ENCODE results near the gene MYOZ3.

The MYOZ3 gene

GRCh38 chr5:150661086-150661485, at the start of gene MYOZ3:
MYOZ3 (plus strand) TSS chr5:150661251; CDS start chr5:150662942, 1,691 bp downstream.
- no peak within 1 kb of the TSS for H3K27ac ChIP-seq
- no peak within 1 kb of the TSS for H3K4me3 ChIP-seq

- H3K27ac ChIP-seq: no peak overlapping the region
- no peak overlapping the region for H3K4me3 ChIP-seq
These were observed 48.6 kb upstream of the MYOZ3 start for GRCh38 chr5:150612405-150612804.

DNA sequence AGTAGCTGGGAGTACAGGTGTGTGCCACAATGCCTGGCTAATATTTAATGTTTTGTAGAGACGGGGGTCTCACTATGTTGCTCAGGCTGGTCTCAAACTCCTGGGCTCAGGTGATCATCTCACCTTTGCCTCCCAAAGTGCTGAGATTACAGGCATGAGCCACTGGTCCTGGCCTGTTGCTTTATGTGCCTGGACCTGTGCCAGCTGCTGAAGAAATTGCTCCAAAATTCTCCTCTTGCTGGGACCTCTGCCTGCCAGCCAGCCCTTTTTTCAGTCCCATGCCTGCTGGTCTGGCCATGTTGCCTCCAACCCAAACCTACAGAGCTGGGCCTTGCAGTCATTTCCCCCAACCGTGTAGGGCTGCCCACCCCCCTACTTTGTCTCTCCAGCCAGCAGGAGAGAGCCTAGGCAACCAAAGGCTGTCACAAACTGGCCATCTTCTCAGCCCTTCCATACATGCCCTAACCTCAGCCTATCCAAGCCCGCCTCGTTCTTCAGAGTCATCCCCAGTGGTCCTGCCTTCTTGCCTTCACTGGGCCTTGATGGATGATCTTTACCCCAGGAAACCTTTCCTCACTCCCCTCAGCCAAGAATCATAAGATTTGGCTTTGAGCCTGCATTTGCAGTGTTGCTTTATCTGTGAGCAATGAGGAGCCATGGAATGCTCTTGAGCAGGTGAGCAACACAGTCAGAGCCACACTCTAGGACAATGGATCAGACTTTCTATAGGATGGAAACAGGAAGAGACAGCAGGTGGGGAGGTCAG, 48.0 kb upstream of the MYOZ3 start:
- H3K27ac ChIP-seq: peak overlapping the region in 2 of 21 experiments; percentile 25 to 28
- no peak overlapping the region for H3K4me3 ChIP-seq

- H3K27ac ChIP-seq: peak overlapping the region in 4 of 21 experiments; percentile 18 to 60 (median 32)
- no peak overlapping the region for H3K4me3 ChIP-seq
These were observed 46.9 kb upstream of the MYOZ3 start for GRCh38 chr5:150613991-150614660.

DNA sequence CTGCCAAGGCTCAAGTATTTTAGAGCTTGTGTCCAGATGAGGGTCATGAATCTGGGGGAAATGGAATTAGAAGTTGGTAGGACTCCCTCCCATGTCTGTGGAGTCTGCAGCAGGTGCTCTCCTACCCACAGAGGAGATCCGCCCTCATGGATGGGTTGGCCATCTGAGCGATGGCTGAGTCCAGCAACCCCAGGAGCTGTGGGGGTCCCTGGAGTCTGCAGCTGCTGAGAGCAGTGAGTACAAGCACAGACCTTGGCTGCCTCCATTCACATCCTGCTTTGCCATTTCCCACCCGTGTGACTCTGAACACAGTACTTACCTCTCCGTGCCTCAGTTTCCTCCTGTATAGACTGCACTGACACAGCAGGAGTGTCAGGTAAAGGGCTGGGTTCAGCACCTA, 46.4 kb upstream of the MYOZ3 start:
- Histone ChIP-seq H3K4me3 (no peak overlapping the region), H3K27ac (peak overlapping the region in 4 of 21 experiments; percentile 18 to 71 (median 46))

GRCh38 chr5:150615141-150615699, 45.8 kb upstream of the MYOZ3 start:
- peak overlapping the region in 15 of 21 experiments; percentile 0 to 72 (median 49) for H3K27ac ChIP-seq
- no peak overlapping the region for H3K4me3 ChIP-seq

- no peak overlapping the region for H3K4me3 ChIP-seq
- peak overlapping the region in 11 of 21 experiments; percentile 0 to 72 (median 48) for H3K27ac ChIP-seq
These were observed 45.0 kb upstream of the MYOZ3 start for GRCh38 chr5:150616024-150616470.

GRCh38 chr5:150616506-150616905, 44.5 kb upstream of the MYOZ3 start:
- Histone ChIP-seq H3K27ac (peak overlapping the region in 6 of 21 experiments; percentile 3 to 72 (median 28)), H3K4me3 (no peak overlapping the region)

GRCh38 chr5:150618163-150618562, 42.9 kb upstream of the MYOZ3 start:
- Histone ChIP-seq H3K27ac (peak overlapping the region in 10 of 21 experiments; percentile 1 to 69 (median 32)), H3K4me3 (no peak overlapping the region)

DNA sequence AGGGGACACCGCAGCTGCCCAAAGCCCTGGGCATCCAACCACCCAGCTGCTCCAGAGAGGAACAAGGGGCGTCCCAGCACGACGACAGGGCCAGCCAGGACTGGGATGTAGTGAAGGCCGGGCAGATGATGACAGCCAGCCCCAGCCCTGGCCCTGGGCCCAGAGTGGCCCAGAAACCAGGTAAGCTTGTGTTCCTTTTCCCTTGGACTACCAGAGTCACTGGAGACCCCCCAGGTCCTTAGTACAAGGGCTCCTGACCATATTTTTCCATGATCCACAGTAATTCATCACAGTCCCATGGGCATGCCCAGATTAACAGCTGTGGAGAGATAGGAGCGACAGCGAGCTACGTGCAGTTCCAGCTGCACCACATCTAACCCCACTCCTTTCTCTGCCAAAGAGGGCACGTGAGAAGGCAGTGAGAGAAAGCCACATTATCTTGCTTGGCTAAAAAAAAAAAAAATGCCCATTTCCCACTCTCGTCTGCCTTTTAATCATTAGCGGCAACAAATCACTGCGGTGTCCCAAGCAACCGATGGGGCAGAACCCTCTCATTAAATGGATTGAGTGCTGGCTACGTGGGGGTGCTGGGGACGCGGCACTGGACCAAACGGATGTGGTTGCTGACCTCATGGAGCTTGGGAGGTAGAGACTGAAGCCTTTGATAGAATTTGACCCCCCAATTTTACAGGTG, 42.3 kb upstream of the MYOZ3 start:
- no peak overlapping the region for H3K4me3 ChIP-seq
- H3K27ac ChIP-seq: peak overlapping the region in 11 of 21 experiments; percentile 7 to 69 (median 32)

- peak overlapping the region in 11 of 21 experiments; percentile 10 to 69 (median 46) for H3K27ac ChIP-seq
- no peak overlapping the region for H3K4me3 ChIP-seq
These were observed 41.5 kb upstream of the MYOZ3 start for GRCh38 chr5:150619359-150620230.

- H3K27ac ChIP-seq: peak overlapping the region in 3 of 21 experiments; percentile 16 to 49 (median 47)
- H3K4me3 ChIP-seq: no peak overlapping the region
These were observed 39.8 kb upstream of the MYOZ3 start for GRCh38 chr5:150621301-150621700.

DNA sequence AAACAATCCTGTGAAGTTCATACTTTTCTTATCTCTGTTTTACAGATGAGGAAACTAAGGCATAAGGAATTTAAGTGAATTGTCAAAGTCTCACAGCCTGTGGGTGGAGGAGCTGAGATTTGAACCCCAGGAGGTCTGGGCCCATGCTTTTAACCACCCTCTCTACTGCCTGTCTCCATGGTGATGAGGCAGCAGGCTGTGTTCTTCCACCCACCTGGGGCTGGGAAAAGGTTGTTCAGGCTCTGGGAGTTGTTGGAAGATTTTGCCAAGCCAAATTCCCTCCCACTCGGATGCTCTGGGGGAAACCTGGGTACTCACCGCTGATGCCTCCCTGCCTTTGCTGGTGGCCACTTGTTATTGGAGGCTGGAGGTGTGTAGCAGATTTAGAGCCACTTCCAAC, 38.9 kb upstream of the MYOZ3 start:
- peak overlapping the region in 4 of 21 experiments; percentile 8 to 47 (median 30) for H3K27ac ChIP-seq
- H3K4me3 ChIP-seq: no peak overlapping the region

GRCh38 chr5:150623152-150623877, 37.7 kb upstream of the MYOZ3 start:
- H3K27ac ChIP-seq: peak overlapping the region in 10 of 21 experiments; percentile 15 to 93 (median 75)
- H3K4me3 ChIP-seq: peak overlapping the region in 1 of 7 experiments; percentile 58

GRCh38 chr5:150623878-150624216, 37.2 kb upstream of the MYOZ3 start:
- peak overlapping the region in 2 of 7 experiments; percentile 56 to 58 for H3K4me3 ChIP-seq

DNA sequence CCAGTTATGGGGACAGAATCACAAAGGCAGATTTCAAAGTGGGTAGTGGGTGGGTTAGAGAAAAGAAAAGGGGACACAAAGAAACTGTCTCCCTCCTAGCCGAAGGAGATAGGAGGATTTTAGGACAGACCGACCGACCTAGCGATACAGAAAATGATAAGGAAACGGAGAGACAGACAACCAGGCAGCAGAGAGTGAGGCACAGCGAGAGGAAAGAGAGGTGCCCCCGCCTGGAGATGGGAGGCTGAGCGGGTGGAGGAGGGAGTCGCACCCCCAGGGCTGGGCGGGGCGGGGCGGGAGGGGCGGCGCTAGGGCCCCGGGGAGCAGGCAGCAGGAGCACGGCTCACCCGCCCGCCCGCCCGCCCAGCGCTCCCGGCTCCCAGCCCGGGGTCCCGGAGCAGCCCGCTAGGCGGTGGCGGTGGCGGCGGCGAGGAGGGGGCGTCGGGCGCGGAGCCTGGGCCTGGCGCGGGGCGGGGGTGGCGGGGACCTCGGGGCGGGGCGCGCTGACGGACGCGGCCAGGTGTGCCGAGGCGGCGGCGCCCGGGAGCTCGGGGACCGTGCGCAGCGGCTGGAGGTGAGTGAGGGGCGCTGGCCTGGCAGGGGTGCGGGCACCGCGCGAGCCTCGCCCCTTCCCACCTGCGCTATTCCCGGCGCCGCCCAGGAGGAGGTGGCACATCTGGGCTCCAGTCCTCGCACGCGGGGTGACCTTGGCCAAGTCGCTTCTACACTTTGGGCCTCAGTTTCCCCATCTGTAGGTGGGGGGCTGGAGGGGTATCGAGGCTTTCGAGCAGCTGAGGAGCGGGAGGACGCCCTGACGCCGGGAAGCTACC, 36.5 kb upstream of the MYOZ3 start:
- Histone ChIP-seq H3K4me3 (peak overlapping the region; percentile 47 to 67 (median 56)), H3K27ac (peak overlapping the region; percentile 3 to 93 (median 82))

More at GRCh38 chr5:150623878-150624216, 37.2 kb upstream of the MYOZ3 start:
- H3K27ac ChIP-seq: peak overlapping the region in 11 of 21 experiments; percentile 42 to 93 (median 83)

- Histone ChIP-seq H3K27ac (peak overlapping the region; percentile 3 to 93 (median 82)), H3K4me3 (peak overlapping the region; percentile 47 to 67 (median 56))
These were observed 35.9 kb upstream of the MYOZ3 start for GRCh38 chr5:150625164-150625535.

Measured in skin epidermis (tissue), 12 donors.